Aorta (tissue), 5 donors: ENCODE results near the gene TNIK. TPM values are rescaled to one million over a fixed set of nuclear protein-coding genes. Genes with fewer than 3 reads are reported as not detected.
A peak's percentile ranks its signal among the peaks of the same experiment; 100 is the strongest.

Source experiments
- ATAC-seq: fragments of 200-7000 bp; cut with Tn5 transposase; one replicate; pipeline ENCODE4 v1.9.1; 2022; ENCODE audit warnings: moderate library complexity; ENCODE audit not compliant: low FRiP score
- DNase-seq, 2 donors: peaks; one replicate each; pipeline ENCODE4 v3.0.0-alpha.2; 2020
- H3K27ac ChIP-seq, 2 donors: one replicate each; pipeline ENCODE4 v1.5.1; 2013; ENCODE audit warnings: low read length in 2 of 2, mild to moderate bottlenecking in 2 of 2, moderate library complexity in 2 of 2, control low read depth in 1 of 2, inconsistent platforms in 1 of 2, low read depth in 1 of 2
- H3K27me3 ChIP-seq, 2 donors: one replicate each; pipeline ENCODE4 v1.6.1; 2013; ENCODE audit warnings: control low read depth in 1 of 2, low read length in 1 of 2, mild to moderate bottlenecking in 1 of 2, moderate library complexity in 1 of 2; ENCODE audit not compliant: insufficient read depth in 2 of 2, control insufficient read depth in 1 of 2
- H3K36me3 ChIP-seq, 2 donors: one replicate each; pipeline ENCODE4 v1.6.1; 2013; ENCODE audit warnings: control low read depth in 1 of 2, low read length in 1 of 2, mild to moderate bottlenecking in 1 of 2; ENCODE audit not compliant: insufficient read depth in 2 of 2, control insufficient read depth in 1 of 2
- H3K4me1 ChIP-seq, 2 donors: one replicate each; pipeline ENCODE4 v1.6.1; 2013; ENCODE audit warnings: low read length in 2 of 2, control low read depth in 1 of 2, mild to moderate bottlenecking in 1 of 2, moderate library complexity in 1 of 2; ENCODE audit not compliant: insufficient read depth in 2 of 2, control insufficient read depth in 1 of 2
- H3K4me3 ChIP-seq, 2 donors: one replicate each; pipeline ENCODE4 v1.5.1; 2013; ENCODE audit warnings: low read length in 2 of 2, control low read depth in 1 of 2, mild to moderate bottlenecking in 1 of 2
- H3K9me3 ChIP-seq: one replicate; pipeline ENCODE4 v1.6.1; 2013; ENCODE audit warnings: mild to moderate bottlenecking, low read length; ENCODE audit not compliant: control insufficient read depth
- WGBS, 2 donors: extraction: QIAGEN DNeasy Blood & Tissue Kit; methylation state at CpG; one replicate each; pipeline ENCODE4 v1.1.7; 2013; 5-methylcytosine and 5-hydroxymethylcytosine counted together
- intact Hi-C, 2 donors: fragments of 100-400 bp; cut with DNase I; formaldehyde crosslinking; loops; one replicate each; pipeline versions ENCODE4 v1.14.2 to v1.15.0; 2022
- polyA plus RNA-seq, 2 donors: library from polyadenylated mRNA; stranded (reverse); fragments of 200-250 nt; gene quantifications; one replicate each; pipeline ENCODE4 v1.2.3, GENCODE V29; 2013
- total RNA-seq, 2 donors: library from RNA; stranded (reverse); fragmentation: NEBNext Ultra II Directional; extraction: Animal tissue kit (Norgen Biotek cat#: 25700); gene quantifications; one replicate each; pipeline ENCODE4 v1.2.1, GENCODE V29; 2021
- donor health status: healthy with polysubstance abuse.
- donor health status: Bipolar disorder and iron deficiency.
- donor health status: DM: no; HTN: no; CAD: no.
- donor health status: DM: no; HTN: no; CAD: no.
- donor health status: DM: yes; HTN: yes; CAD: no.

TNIK gene
- total and polyA plus RNA-seq, 4 donors: 4.7 to 14.6 (median 8.8) TPM

DNA sequence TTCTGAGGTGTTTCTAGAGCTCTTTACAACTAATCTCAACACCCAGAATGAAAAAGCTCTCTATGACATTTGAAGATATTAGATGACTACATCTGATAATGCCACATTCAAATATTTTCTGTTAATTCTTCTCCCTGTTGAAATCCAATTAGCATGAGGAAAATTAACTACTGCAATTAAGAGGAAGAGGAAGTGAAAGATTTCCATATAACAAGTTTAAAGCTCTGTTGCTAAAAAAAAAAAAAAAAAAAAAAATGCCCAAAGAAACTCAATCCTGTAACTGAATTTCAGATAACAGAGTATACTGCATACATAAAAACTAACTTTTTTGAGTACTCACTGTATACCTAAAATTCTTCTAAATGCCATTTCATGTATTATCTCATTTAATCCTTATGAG lies 109.8 kb downstream of the TNIK start:
- Histone ChIP-seq H3K9me3 (no peaks in the 10 kb centered on the region), H3K4me1 (peaks cover 2 to 3% of the 10 kb centered on the region in 2 donors), H3K27me3 (no peaks in the 10 kb centered on the region), H3K27ac (no peak overlapping the region), H3K36me3 (no peaks in the 10 kb centered on the region), H3K4me3 (no peak overlapping the region)
- ATAC-seq (no peak), DNase-seq (no peak)
- intact Hi-C loops: no loop called here

DNA sequence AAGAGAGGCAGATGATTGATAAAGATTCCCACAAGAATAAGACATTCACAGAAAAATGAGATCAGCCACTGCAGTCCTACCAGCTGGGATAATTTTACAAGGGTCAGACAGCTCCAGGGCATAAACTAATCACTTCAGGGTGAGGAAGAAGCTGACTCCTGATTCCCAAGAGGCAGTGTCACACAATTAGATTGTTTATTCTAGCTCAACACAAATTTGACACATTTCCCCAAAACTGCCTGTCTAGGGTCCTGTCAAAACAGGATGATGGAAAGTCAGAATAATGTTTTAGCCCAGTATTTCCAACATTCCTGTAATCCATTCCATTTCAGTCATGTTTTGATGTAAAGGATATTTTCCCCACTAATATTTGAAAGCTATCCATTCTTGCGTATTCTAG lies 110.8 kb downstream of the TNIK start:
- no peak for ATAC-seq
- H3K4me1 ChIP-seq: peaks cover 1 to 3% of the 10 kb centered on the region in 2 donors
- no peaks in the 10 kb centered on the region for H3K36me3 ChIP-seq

GRCh38 chr3:171348121-171348520 lies 112.1 kb downstream of the TNIK start:
- no peaks in the 10 kb centered on the region for H3K27me3 ChIP-seq
- WGBS, 2 donors: 22 to 25% methylated on average over 4 of the region's 4 CpGs
- H3K4me1 ChIP-seq: peaks cover 0 to 3% of the 10 kb centered on the region in 2 donors
- no peak overlapping the region for H3K27ac ChIP-seq
- H3K36me3 ChIP-seq: no peaks in the 10 kb centered on the region
- H3K4me3 ChIP-seq: no peak overlapping the region
- intact Hi-C loops: no loop called here
- no peaks in the 10 kb centered on the region for H3K9me3 ChIP-seq
- peak; percentile 19 for ATAC-seq
- no peak for DNase-seq

More for the DNA sequence above, 110.8 kb downstream of the TNIK start:
- Histone ChIP-seq H3K4me3 (no peak overlapping the region), H3K27ac (no peak overlapping the region), H3K27me3 (no peaks in the 10 kb centered on the region), H3K9me3 (no peaks in the 10 kb centered on the region)
- intact Hi-C loops: no loop called here
- 97 to 100% methylated on average over 1 of the region's 1 CpG for WGBS, 2 donors
- DNase-seq: no peak

DNA sequence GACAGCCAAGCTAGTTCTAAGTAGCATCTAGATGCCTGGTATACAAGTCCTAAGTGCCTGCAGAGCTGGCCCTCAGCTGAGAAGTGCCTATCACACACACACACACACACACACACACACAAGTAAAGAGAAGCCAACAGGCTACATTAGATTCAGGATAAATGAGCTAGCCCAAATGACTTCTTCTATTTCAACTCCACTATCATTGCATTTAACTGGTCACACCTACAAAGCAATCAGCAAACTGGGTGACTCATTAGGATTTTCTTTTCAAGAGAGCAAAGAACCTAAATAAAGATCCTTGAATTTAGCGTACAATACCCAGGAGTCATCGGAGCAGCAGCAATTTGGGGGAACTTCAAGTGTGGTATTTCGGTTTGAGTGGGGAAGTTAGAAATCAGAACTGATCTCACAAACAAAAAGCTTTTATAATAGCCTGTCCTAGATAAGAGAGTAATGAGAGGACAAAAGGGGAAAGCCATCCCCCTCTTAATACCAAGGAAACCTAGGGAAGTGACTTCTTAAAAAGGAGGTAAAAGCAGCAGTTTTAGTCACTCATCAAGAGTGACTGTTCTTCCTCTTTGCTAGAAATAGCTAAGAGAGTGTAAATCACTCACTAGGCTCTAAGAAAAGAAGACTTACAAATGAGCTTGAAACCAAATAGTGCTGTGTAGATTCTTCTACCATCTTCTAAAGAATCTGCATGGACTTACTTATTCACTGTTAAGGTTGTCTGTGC lies 112.7 kb downstream of the TNIK start:
- peak; percentile 50 for ATAC-seq
- Histone ChIP-seq H3K4me3 (no peak overlapping the region), H3K27ac (peak overlapping the region in 1 of 2 donors; percentile 23), H3K27me3 (no peaks in the 10 kb centered on the region), H3K9me3 (no peaks in the 10 kb centered on the region), H3K36me3 (no peaks in the 10 kb centered on the region), H3K4me1 (peaks cover 0 to 3% of the 10 kb centered on the region in 2 donors)
- DNase-seq: no peak
- intact Hi-C loops: no loop called here
- 78 to 84% methylated on average over 3 of the region's 3 CpGs for WGBS, 2 donors

DNA sequence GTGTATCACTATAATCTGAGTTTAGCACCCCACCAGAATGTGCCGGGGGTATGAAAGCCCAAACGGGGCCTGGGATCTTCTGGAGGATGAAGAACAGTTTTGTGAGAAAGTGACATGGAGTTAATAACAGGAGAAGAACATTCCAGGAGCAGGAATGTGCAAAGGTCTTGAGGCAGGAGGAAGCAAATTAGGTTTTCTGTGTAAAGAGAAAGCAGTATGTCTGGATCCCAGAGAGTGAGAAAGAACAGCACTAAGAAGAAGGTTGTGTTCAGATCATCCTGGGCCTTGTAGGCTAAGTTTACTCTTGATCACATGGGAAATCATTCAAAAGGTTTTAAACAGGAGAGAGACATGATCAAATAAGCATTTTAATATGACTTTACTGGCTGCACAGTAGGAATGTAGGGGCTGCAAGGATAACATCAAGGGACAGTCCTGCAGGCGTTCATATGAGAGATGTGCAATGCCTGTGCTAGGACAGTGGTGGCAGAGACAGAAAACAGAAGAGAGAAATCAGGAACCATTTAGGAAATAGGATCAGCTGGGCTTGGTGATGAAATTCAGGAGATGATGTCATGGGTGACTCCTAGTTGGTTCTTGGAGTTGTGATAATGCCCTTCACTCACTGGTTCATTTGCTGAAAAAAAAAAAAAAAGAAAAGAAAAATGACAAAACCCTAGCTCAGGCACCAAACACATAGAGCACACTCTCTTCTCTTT lies 113.5 kb downstream of the TNIK start:
- no peaks in the 10 kb centered on the region for H3K36me3 ChIP-seq
- H3K4me3 ChIP-seq: no peak overlapping the region
- peaks cover 0 to 3% of the 10 kb centered on the region in 2 donors for H3K4me1 ChIP-seq
- H3K27me3 ChIP-seq: no peaks in the 10 kb centered on the region
- no peak overlapping the region for H3K27ac ChIP-seq
- DNase-seq: no peak
- H3K9me3 ChIP-seq: no peaks in the 10 kb centered on the region
- intact Hi-C loops: no loop called here
- WGBS, 2 donors: 97 to 98% methylated on average over 3 of the region's 3 CpGs
- peak; percentile 46 for ATAC-seq

DNA sequence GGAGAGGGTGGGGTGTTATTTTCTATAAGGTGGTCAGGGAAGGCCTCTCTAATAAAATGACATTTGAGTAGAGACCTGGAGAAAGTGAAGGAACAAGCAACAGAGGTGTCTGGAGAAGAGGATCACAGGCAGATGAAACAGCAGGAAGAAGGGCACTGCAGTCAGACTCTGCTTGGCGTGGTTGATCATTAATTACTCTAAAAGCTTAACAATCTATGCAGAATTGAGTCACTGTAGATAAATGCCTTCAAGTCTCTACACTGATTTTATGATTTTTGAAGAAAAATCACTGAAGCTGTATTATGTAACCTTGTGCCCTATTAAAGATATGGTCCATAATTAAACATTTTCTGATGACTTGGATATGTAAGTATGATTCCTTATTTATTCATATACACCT lies 114.2 kb downstream of the TNIK start:
- Histone ChIP-seq H3K36me3 (no peaks in the 10 kb centered on the region), H3K4me3 (no peak overlapping the region), H3K4me1 (peaks cover 0 to 3% of the 10 kb centered on the region in 2 donors), H3K27ac (no peak overlapping the region), H3K9me3 (no peaks in the 10 kb centered on the region), H3K27me3 (no peaks in the 10 kb centered on the region)
- WGBS, 2 donors: 98 to 100% methylated on average over 1 of the region's 1 CpG
- ATAC-seq: no peak
- DNase-seq: no peak
- intact Hi-C loops: no loop called here

- 84 to 85% methylated on average over 2 of the region's 2 CpGs for WGBS, 2 donors
- Histone ChIP-seq H3K36me3 (no peaks in the 10 kb centered on the region), H3K4me1 (peaks cover 0 to 3% of the 10 kb centered on the region in 2 donors), H3K4me3 (no peak overlapping the region), H3K27ac (no peak overlapping the region), H3K9me3 (no peaks in the 10 kb centered on the region), H3K27me3 (no peaks in the 10 kb centered on the region)
- ATAC-seq: no peak
- intact Hi-C loops: no loop called here
- DNase-seq: no peak
Measured at GRCh38 chr3:171345107-171345843, 114.9 kb downstream of the TNIK start.

- intact Hi-C loops: no loop called here
- H3K27ac ChIP-seq: no peak overlapping the region
- DNase-seq (no peak), ATAC-seq (no peak)
- H3K4me1 ChIP-seq: peaks cover 0 to 1% of the 10 kb centered on the region in 2 donors
- no peaks in the 10 kb centered on the region for H3K27me3 ChIP-seq
- no peaks in the 10 kb centered on the region for H3K36me3 ChIP-seq
- 92 to 100% methylated on average over 1 of the region's 1 CpG for WGBS, 2 donors
- H3K9me3 ChIP-seq: no peaks in the 10 kb centered on the region
- H3K4me3 ChIP-seq: no peak overlapping the region
Measured at GRCh38 chr3:171343693-171344092, 116.5 kb downstream of the TNIK start.
